ENCODE measurements around the gene TMEM129. TPM values are rescaled to one million over a fixed set of nuclear protein-coding genes. Genes with fewer than 3 reads are reported as not detected.
"Not testable (repeated sequence)": the region's sequence is repeated elsewhere in the genome, so short reads cannot be mapped to it uniquely, and the experiment has no call there.

Gene TMEM129
- total RNA-seq, 1 experiment from 2014 or later, result 18.6 TPM

DNA sequence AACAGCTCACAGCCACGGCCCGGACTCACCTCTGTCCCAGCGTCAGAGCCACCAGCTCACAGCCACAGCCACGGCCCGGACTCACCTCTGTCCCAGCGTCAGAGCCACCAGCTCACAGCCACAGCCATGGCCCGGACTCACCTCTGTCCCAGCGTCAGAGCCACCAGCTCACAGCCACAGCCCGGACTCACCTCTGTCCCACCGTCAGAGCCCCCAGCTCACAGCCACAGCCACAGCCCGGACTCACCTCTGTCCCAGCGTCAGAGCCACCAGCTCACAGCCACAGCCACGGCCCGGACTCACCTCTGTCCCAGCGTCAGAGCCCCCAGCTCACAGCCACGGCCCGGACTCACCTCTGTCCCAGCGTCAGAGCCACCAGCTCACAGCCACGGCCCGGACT, 50.1 kb downstream of the TMEM129 start:
- not testable (repeated sequence) for DNase-seq; H3K4me3 ChIP-seq; H3K36me3 ChIP-seq; H3K4me1 ChIP-seq; H3K27me3 ChIP-seq; H3K9me3 ChIP-seq (replicated peaks); H3K27ac ChIP-seq

DNA sequence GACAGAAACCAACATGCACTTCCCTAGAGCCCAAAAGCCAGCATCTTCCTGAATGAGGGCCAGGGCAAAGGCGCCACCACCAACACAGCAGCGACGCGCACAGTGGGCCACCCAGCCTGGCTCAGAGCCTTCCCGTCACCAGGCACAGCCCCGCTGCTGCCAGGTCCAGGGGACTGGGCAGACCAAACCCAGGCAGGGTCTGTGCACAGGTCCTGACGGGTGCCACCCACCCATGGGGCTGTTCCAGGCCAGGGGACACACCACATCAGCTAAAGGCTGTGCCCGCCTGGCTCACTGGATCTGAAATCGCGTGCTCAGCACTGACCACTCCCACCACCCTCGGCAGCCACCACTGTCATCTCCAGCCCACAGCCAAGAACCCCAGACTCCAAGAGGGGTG, 50.8 kb downstream of the TMEM129 start:
- Histone ChIP-seq H3K9me3 (replicated peaks) (no peaks in the 10 kb centered on the region), H3K4me1 (no peaks in the 10 kb centered on the region), H3K27me3 (0 out of 2 replicates have a peak, but pooled peaks cover 3% of the 10 kb centered on the region), H3K27ac (no peak overlapping the region), H3K36me3 (no peaks in the 10 kb centered on the region), H3K4me3 (no peak overlapping the region)
- DNase-seq, result no peak

DNA sequence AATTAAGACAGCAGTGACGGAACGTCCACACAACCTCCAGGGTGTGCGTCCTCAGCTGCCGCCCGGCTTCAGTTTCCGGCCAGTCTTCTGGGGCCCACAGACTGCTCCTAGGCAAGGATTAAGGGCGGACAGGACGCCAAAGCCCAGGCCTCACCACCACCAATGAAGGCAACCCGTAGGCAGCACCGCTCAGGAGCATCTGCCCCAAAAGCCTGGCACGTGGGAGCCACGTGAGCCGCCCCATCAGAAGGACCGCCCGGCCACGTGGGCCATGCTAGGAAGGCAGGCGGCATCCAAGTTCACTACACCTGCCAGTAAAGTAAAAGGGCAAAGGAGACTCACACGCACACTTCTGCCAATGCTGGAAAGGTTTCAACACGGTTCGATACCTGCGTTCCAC, 51.3 kb downstream of the TMEM129 start:
- no peaks in the 10 kb centered on the region for H3K4me1 ChIP-seq
- DNase-seq, result no peak
- no peak overlapping the region for H3K27ac ChIP-seq

GRCh38 chr4:1669270-1669669, 51.9 kb downstream of the TMEM129 start:
- Histone ChIP-seq H3K9me3 (replicated peaks) (no peaks in the 10 kb centered on the region), H3K36me3 (no peaks in the 10 kb centered on the region), H3K4me1 (no peaks in the 10 kb centered on the region), H3K27me3 (no peaks in the 10 kb centered on the region), H3K4me3 (no peak overlapping the region), H3K27ac (no peak overlapping the region)
- DNase-seq, result no peak

More for the DNA sequence above, 51.3 kb downstream of the TMEM129 start:
- Histone ChIP-seq H3K27me3 (0 out of 2 replicates have a peak, but pooled peaks cover 1% of the 10 kb centered on the region), H3K9me3 (replicated peaks) (no peaks in the 10 kb centered on the region), H3K36me3 (no peaks in the 10 kb centered on the region), H3K4me3 (no peak overlapping the region)

DNA sequence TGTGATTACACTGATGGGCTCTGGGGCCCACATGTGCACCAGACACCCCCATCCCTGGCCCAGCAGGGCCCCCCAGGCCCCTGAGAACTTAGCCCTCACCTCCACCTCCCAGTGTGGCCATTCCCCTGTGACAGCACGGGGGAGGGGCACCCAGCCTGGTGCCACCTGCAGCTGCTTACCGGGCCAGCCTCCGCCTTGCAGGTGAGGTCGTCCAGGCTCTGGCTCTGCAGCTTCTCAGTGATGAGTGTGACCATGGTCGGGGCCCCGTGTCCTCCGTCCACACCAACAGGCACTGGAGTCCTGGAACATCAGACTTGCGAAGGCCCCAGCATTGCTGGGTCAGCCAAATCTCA, 52.7 kb downstream of the TMEM129 start:
- H3K4me3 ChIP-seq, result no peak overlapping the region
- no peaks in the 10 kb centered on the region for H3K4me1 ChIP-seq

GRCh38 chr4:1667273-1667672, 53.9 kb downstream of the TMEM129 start:
- H3K9me3 ChIP-seq (replicated peaks), result no peaks in the 10 kb centered on the region
- H3K4me3 ChIP-seq, result no peak overlapping the region
- no peaks in the 10 kb centered on the region for H3K4me1 ChIP-seq
- DNase-seq, result no peak
- no peaks in the 10 kb centered on the region for H3K27me3 ChIP-seq
- no peaks in the 10 kb centered on the region for H3K36me3 ChIP-seq
- no peak overlapping the region for H3K27ac ChIP-seq

More for the DNA sequence above, 52.7 kb downstream of the TMEM129 start:
- no peak for DNase-seq
- Histone ChIP-seq H3K9me3 (replicated peaks) (no peaks in the 10 kb centered on the region), H3K27me3 (no peaks in the 10 kb centered on the region), H3K36me3 (no peaks in the 10 kb centered on the region), H3K27ac (no peak overlapping the region)

GRCh38 chr4:1666391-1666790, 54.7 kb downstream of the TMEM129 start:
- Histone ChIP-seq H3K9me3 (replicated peaks) (no peaks in the 10 kb centered on the region), H3K27ac (no peak overlapping the region), H3K4me1 (no peaks in the 10 kb centered on the region), H3K4me3 (no peak overlapping the region), H3K36me3 (no peaks in the 10 kb centered on the region), H3K27me3 (no peaks in the 10 kb centered on the region)
- no peak for DNase-seq

Other genes starting within 250 kb of the TMEM129 start
- gene FAM53A, start 37.0 kb downstream of the TMEM129 start, total RNA-seq (2014; rRNA removed; shearing (Covaris generic)), result 0.13 and 0.51 TPM in 2 replicates
- gene SLBP, start 9.0 kb downstream of the TMEM129 start, total RNA-seq (2014; rRNA removed; shearing (Covaris generic)), result 177 and 183 TPM in 2 replicates
- gene TACC3, start 198 bp upstream of the TMEM129 start, total RNA-seq (2014; rRNA removed; shearing (Covaris generic)), result 68.3 and 74.7 TPM in 2 replicates
- gene FGFR3, start 72.0 kb upstream of the TMEM129 start, total RNA-seq (2014; rRNA removed; shearing (Covaris generic)), result 2.0 and 2.4 TPM in 2 replicates
- gene LETM1, start 134.8 kb upstream of the TMEM129 start, total RNA-seq (2014; rRNA removed; shearing (Covaris generic)), result 44.3 and 54.4 TPM in 2 replicates
- 120 and 138 TPM in 2 replicates for gene NSD2, start 150.1 kb upstream of the TMEM129 start, total RNA-seq (2014; rRNA removed; shearing (Covaris generic))

Measured in SJCRH30 (cell line).